ENCODE measurements around the gene ZNF320. TPM values are rescaled to one million over a fixed set of nuclear protein-coding genes. Genes with fewer than 3 reads are reported as not detected.
A peak's percentile ranks its signal among the peaks of the same experiment; 100 is the strongest.
"Not testable (repeated sequence)": the region's sequence is repeated elsewhere in the genome, so short reads cannot be mapped to it uniquely, and the experiment has no call there.

The ZNF320 gene
- total RNA-seq, 1 experiment from 2014 or later = 26.1 TPM

DNA sequence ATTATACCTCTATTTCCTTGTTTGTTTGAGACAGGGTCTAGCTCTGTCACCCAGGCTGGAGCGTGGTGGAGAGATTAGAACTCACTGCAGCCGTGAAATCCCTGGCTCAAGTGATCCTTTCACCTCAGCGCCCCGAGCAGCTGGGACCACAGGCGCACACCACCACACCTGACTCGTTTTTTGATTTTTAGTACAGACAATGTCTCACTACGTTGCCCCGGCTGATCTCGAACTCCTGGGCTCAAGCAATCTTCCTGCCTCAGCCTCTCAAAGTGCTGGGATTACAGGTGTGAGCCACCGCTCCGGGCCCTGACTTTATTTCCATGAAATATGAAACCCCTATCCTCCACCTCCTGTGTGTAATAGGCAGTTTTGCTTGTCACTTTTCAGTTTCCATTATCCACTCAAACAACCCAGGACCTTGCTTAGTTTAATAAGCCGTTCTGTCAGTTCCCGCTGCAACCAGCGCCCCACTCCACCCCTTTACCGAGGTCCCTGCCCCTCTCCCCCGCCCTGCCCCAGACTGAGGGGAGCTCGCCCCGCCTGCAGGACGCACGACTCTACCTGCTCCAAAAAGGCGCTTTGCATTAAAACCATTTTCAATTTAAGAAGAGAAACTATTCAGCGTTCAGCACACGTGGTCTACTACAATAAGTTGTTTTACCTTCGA is 48.4 kb upstream of the ZNF320 start:
- Histone ChIP-seq H3K9ac (ENCODE audit: extremely low read depth, insufficient read length, low read length) (no peak overlapping the region), H4K20me1 (ENCODE audit: control insufficient read depth, insufficient read depth, insufficient read length) (no peaks in the 10 kb centered on the region), H4K5ac (ENCODE audit: insufficient read length, low read depth, low read length) (no peak overlapping the region), H2BK12ac (ENCODE audit: insufficient read length, low read depth, low read length) (no peak overlapping the region), H2BK120ac (ENCODE audit: low read depth, low read length, poor library complexity, severe bottlenecking) (no peak overlapping the region), H3K4me1 (ENCODE audit: insufficient read depth, low read length) (peaks cover 6% of the 10 kb centered on the region; the same call in 1 of the 2 replicates), H3K79me1 (ENCODE audit: insufficient read depth, low read depth, low read length, poor library complexity, severe bottlenecking) (no peaks in the 10 kb centered on the region), H3K4me2 (ENCODE audit: insufficient read depth, insufficient read length, low read length) (peak overlapping the region; percentile 64), H3K79me2 (ENCODE audit: insufficient read depth, low read length) (no peaks in the 10 kb centered on the region), H2BK5ac (ENCODE audit: insufficient read length, low read length) (no peak overlapping the region), H3T11ph (ENCODE audit: low read length) (no peak overlapping the region), H3K23ac (ENCODE audit: insufficient read length, low read depth, low read length) (no peak overlapping the region), H4K91ac (ENCODE audit: insufficient read length, low read depth, low read length) (no peak overlapping the region), H2BK20ac (ENCODE audit: low read depth, low read length, poor library complexity, severe bottlenecking) (no peak overlapping the region), H2BK15ac (ENCODE audit: low read depth, low read length) (no peak overlapping the region), H4K8ac (replicated peaks; ENCODE audit: insufficient read length, low read depth, low read length) (no peak overlapping the region), H3K18ac (ENCODE audit: insufficient read length, low read depth, low read length) (no peak overlapping the region), H3K23me2 (ENCODE audit: insufficient read length, low read depth, low read length, poor library complexity, severe bottlenecking) (peaks cover 4% of the 10 kb centered on the region), H3K9me3 (ENCODE audit: control insufficient read depth, low read depth, low read length) (peaks cover 24% of the 10 kb centered on the region), H3K56ac (ENCODE audit: insufficient read length, low read depth, low read length) (no peak overlapping the region), H3K27ac (ENCODE audit: insufficient read length, low read depth, low read length) (no peak overlapping the region), H2AK5ac (ENCODE audit: insufficient read length, low read length) (no peak overlapping the region), H3K27me3 (ENCODE audit: insufficient read depth, low read length) (no peaks in the 10 kb centered on the region), H3K4ac (ENCODE audit: low read depth, low read length) (no peak overlapping the region), H2AFZ (ENCODE audit: low read length) (no peak overlapping the region), H3K14ac (ENCODE audit: insufficient read depth, low read length) (no peak overlapping the region)
- Mint-ChIP-seq H3K27ac (peak overlapping the region in 2 of 3 experiments; percentile 74 to 97; a peak in 4 of 7 replicates), H3K4me1 (peaks cover 34 to 43% of the 10 kb centered on the region in 2 experiments), H3K9me3 (peaks cover 29 to 30% of the 10 kb centered on the region in 2 experiments), H3K27me3 (ENCODE audit: low read depth) (no peaks in the 10 kb centered on the region), H3K36me3 (ENCODE audit: insufficient read depth in 1 of 3, low read depth in 3 of 3) (peaks cover 25 to 29% (median 27%) of the 10 kb centered on the region in 3 experiments), H3K4me3 (peak overlapping the region; percentile 56 to 75)
- no CpG with 5 or more reads among the region's 24 CpGs for WGBS (ENCODE audit: extremely low coverage, insufficient read length, low lambda C conversion rate)
- TF ChIP-seq, protein P1, sequence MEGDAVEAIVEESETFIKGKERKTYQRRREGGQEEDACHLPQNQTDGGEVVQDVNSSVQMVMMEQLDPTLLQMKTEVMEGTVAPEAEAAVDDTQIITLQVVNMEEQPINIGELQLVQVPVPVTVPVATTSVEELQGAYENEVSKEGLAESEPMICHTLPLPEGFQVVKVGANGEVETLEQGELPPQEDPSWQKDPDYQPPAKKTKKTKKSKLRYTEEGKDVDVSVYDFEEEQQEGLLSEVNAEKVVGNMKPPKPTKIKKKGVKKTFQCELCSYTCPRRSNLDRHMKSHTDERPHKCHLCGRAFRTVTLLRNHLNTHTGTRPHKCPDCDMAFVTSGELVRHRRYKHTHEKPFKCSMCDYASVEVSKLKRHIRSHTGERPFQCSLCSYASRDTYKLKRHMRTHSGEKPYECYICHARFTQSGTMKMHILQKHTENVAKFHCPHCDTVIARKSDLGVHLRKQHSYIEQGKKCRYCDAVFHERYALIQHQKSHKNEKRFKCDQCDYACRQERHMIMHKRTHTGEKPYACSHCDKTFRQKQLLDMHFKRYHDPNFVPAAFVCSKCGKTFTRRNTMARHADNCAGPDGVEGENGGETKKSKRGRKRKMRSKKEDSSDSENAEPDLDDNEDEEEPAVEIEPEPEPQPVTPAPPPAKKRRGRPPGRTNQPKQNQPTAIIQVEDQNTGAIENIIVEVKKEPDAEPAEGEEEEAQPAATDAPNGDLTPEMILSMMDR (conservative IDR thresholded peaks at IDR 0.05) = no peak
- peak; percentile 73 for DNase-seq

DNA sequence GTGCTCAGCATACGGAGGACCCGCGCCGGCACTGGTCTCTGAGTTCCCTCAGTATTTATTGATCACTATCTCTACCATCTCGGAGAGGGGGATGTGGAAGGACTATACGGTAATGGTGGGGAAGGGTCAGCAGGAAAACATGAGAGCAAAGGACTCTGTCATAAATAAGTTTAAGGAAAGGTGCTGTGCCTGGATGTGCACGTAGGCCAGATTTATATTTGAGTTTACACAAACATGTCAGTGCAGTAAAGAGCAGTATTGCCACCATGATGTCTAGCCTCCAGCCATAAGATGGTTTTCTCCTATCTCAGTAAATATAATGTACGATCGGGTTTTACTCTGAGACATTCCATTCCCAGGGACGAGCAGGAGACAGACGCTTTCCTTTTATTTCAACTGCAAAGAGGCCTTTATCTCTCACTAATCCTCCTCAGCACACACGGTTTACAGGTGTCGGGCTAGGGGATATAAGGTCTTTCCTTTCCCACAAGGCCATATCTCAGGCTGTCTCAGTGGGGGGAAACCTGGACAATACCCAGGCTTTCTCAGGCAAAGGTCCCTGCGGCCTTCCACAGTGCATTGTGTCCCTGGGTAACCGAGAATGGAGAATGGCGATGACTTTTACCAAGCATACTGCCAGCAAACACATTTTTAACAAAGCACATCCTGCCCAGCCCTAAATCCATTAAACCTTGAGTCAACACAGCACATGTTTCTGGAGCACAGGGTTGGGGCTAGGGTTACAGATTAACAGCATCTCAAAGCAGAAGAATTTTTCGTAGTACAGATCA is 47.5 kb upstream of the ZNF320 start:
- not testable (repeated sequence) for H4K91ac ChIP-seq (ENCODE audit: insufficient read length, low read depth, low read length); H3K27ac ChIP-seq (ENCODE audit: insufficient read length, low read depth, low read length); H2AFZ ChIP-seq (ENCODE audit: low read length); H3K27me3 Mint-ChIP-seq (ENCODE audit: low read depth); H4K8ac ChIP-seq (replicated peaks; ENCODE audit: insufficient read length, low read depth, low read length); H3K14ac ChIP-seq (ENCODE audit: insufficient read depth, low read length); H4K20me1 ChIP-seq (ENCODE audit: control insufficient read depth, insufficient read depth, insufficient read length); H3T11ph ChIP-seq (ENCODE audit: low read length); H3K79me1 ChIP-seq (ENCODE audit: insufficient read depth, low read depth, low read length, poor library complexity, severe bottlenecking); H2AK5ac ChIP-seq (ENCODE audit: insufficient read length, low read length); H3K23ac ChIP-seq (ENCODE audit: insufficient read length, low read depth, low read length); H4K5ac ChIP-seq (ENCODE audit: insufficient read length, low read depth, low read length); H3K79me2 ChIP-seq (ENCODE audit: insufficient read depth, low read length); H2BK12ac ChIP-seq (ENCODE audit: insufficient read length, low read depth, low read length); H2BK20ac ChIP-seq (ENCODE audit: low read depth, low read length, poor library complexity, severe bottlenecking); H3K4me1 ChIP-seq (ENCODE audit: insufficient read depth, low read length); H3K56ac ChIP-seq (ENCODE audit: insufficient read length, low read depth, low read length); H2BK120ac ChIP-seq (ENCODE audit: low read depth, low read length, poor library complexity, severe bottlenecking); H3K4me2 ChIP-seq (ENCODE audit: insufficient read depth, insufficient read length, low read length); H3K23me2 ChIP-seq (ENCODE audit: insufficient read length, low read depth, low read length, poor library complexity, severe bottlenecking); H2BK15ac ChIP-seq (ENCODE audit: low read depth, low read length); H3K27me3 ChIP-seq (ENCODE audit: insufficient read depth, low read length); H3K9ac ChIP-seq (ENCODE audit: extremely low read depth, insufficient read length, low read length); H3K4ac ChIP-seq (ENCODE audit: low read depth, low read length); DNase-seq; H2BK5ac ChIP-seq (ENCODE audit: insufficient read length, low read length)
- peak overlapping the region; percentile 54 for H3K18ac ChIP-seq (ENCODE audit: insufficient read length, low read depth, low read length)
- peak overlapping the region; percentile 48 to 97 (median 68); a peak in 6 of 7 replicates for H3K27ac Mint-ChIP-seq
- peaks cover 15% of the 10 kb centered on the region for H3K9me3 ChIP-seq (ENCODE audit: control insufficient read depth, low read depth, low read length)
- peaks cover 21% of the 10 kb centered on the region in 2 experiments for H3K9me3 Mint-ChIP-seq
- WGBS (ENCODE audit: extremely low coverage, insufficient read length, low lambda C conversion rate) = no CpG with 5 or more reads among the region's 17 CpGs
- peaks cover 16 to 20% (median 18%) of the 10 kb centered on the region in 3 experiments for H3K36me3 Mint-ChIP-seq (ENCODE audit: insufficient read depth in 1 of 3, low read depth in 3 of 3)
- H3K4me3 Mint-ChIP-seq = peak overlapping the region; percentile 1 to 30; a peak in 4 of 5 replicates
- peaks cover 34 to 43% of the 10 kb centered on the region in 2 experiments for H3K4me1 Mint-ChIP-seq
